Caco-2 (cell line): ENCODE results near the gene RAB5A. TPM values are rescaled to one million over a fixed set of nuclear protein-coding genes. Genes with fewer than 3 reads are reported as not detected.

Source experiments
- BruUV-seq: library from RNA; stranded (reverse); fragments of 400-500 nt; replicated peaks from 2 replicates; lab custom pipeline; 2021; lab: Mats Ljungman, UMichigan
- CTCF ChIA-PET: fragments of 300-600 bp; sonication (Branson Sonifier 250); formaldehyde crosslinking; loops from one replicate; lab custom pipeline; 2022; ENCODE audit warnings: antibody characterized with exemption; lab: Charles Lee
- POLR2A ChIA-PET: fragments of 300-600 bp; sonication (Branson Sonifier 250); formaldehyde crosslinking; loops from one replicate; lab custom pipeline; 2022; ENCODE audit warnings: antibody characterized with exemption; lab: Charles Lee
- DNase-seq, 2 experiments: peaks; one replicate each; pipeline versions ENCODE4 v3.0.0 to v3.0.0-alpha.2; 2020 to 2022
- H3K27me3 ChIP-seq: replicated peaks from 2 replicates; pipeline ENCODE4 v1.6.0; 2011; ENCODE audit warnings: low read length; ENCODE audit not compliant: control insufficient read depth, insufficient read depth
- H3K36me3 ChIP-seq: 2 replicates; pipeline ENCODE4 v1.5.1; 2011; ENCODE audit warnings: low read length; ENCODE audit not compliant: control insufficient read depth, insufficient read depth
- H3K4me1 ChIP-seq: fragments of 250-450 bp; sonication (Bioruptor Pico); 2 replicates; pipeline ENCODE4 v1.5.1; 2020; ENCODE audit warnings: mild to moderate bottlenecking
- H3K4me3 ChIP-seq: 2 replicates; pipeline ENCODE4 v1.5.1; 2011; ENCODE audit warnings: low read depth, mild to moderate bottlenecking, control low read depth, low read length
- H3K9me3 ChIP-seq: fragments of 250-450 bp; sonication (Bioruptor Pico); 2 replicates; pipeline ENCODE4 v1.5.1; 2020; ENCODE audit warnings: mild to moderate bottlenecking, moderate library complexity
- H3K27ac Mint-ChIP-seq: one replicate; pipeline ENCODE4 v1.8.0; 2022; ENCODE audit warnings: mixed read lengths; ENCODE audit not compliant: unreplicated experiment
- H3K27me3 Mint-ChIP-seq: one replicate; pipeline ENCODE4 v1.8.0; 2022; ENCODE audit warnings: mixed read lengths; ENCODE audit not compliant: insufficient read depth, unreplicated experiment
- H3K36me3 Mint-ChIP-seq: one replicate; pipeline ENCODE4 v1.8.0; 2022; ENCODE audit warnings: mild to moderate bottlenecking, mixed read lengths; ENCODE audit not compliant: insufficient read depth, unreplicated experiment
- H3K4me1 Mint-ChIP-seq: one replicate; pipeline ENCODE4 v1.8.0; 2022; ENCODE audit warnings: low read depth, mixed read lengths; ENCODE audit not compliant: unreplicated experiment
- H3K4me3 Mint-ChIP-seq: one replicate; pipeline ENCODE4 v1.8.0; 2022; ENCODE audit warnings: mild to moderate bottlenecking, moderate library complexity, mixed read lengths; ENCODE audit not compliant: unreplicated experiment
- H3K9me3 Mint-ChIP-seq: one replicate; pipeline ENCODE4 v1.8.0; 2022; ENCODE audit warnings: mixed read lengths; ENCODE audit not compliant: unreplicated experiment
- CTCF ChIP-seq, 2 experiments: fragments of 200-600 bp in 1 of 2; IDR thresholded peaks; 1 replicate in 1 of 2; 2 replicates in 1 of 2; pipeline versions ENCODE4 v1.5.1 to v1.8.0; 2011 to 2022; ENCODE audit warnings: antibody characterized with exemption in 1 of 2, control low read depth in 1 of 2, inconsistent platforms in 1 of 2, low read depth in 1 of 2, low read length in 1 of 2, mild to moderate bottlenecking in 1 of 2, moderate library complexity in 1 of 2; ENCODE audit not compliant: insufficient read depth in 1 of 2, severe bottlenecking in 1 of 2, unreplicated experiment in 1 of 2
- intact Hi-C: fragments of 100-400 bp; cut with micrococcal nuclease; formaldehyde crosslinking; loops from one replicate; pipeline ENCODE4 v1.10.0; 2022; ENCODE audit not compliant: unreplicated experiment
- total RNA-seq: library from RNA; stranded (reverse); gene quantifications from 2 replicates; pipeline ENCODE4 v1.2.3, GENCODE V29; 2022

The RAB5A gene
- total RNA-seq, 1 experiment from 2014 or later: 69.5 TPM

- Histone ChIP-seq H3K27me3 (no peaks in the 10 kb centered on the region), H3K4me1 (no peaks in the 10 kb centered on the region), H3K4me3 (no peak overlapping the region), H3K9me3 (no peaks in the 10 kb centered on the region), H3K36me3 (no peaks in the 10 kb centered on the region)
- Mint-ChIP-seq H3K9me3 (no peaks in the 10 kb centered on the region), H3K27me3 (no peaks in the 10 kb centered on the region), H3K36me3 (no peaks in the 10 kb centered on the region), H3K4me1 (no peaks in the 10 kb centered on the region), H3K4me3 (no peak overlapping the region), H3K27ac (no peak overlapping the region)
- intact Hi-C loops: no loop called here
- CTCF ChIA-PET: no interaction called here
- no TSS peak for BruUV-seq
- POLR2A ChIA-PET: no interaction called here
- DNase-seq: no peak
- no peak for TF ChIP-seq CTCF (IDR thresholded peaks at IDR 0.05; ENCODE audit: insufficient read depth in 1 of 2, low read depth in 1 of 2, low read length in 1 of 2, severe bottlenecking in 1 of 2, unreplicated experiment in 1 of 2)
Measured at GRCh38 chr3:19920401-19921080, 26.4 kb upstream of the RAB5A start.

GRCh38 chr3:19931180-19931692 lies 15.7 kb upstream of the RAB5A start:
- TF ChIP-seq CTCF (IDR thresholded peaks at IDR 0.05; ENCODE audit: insufficient read depth in 1 of 2, low read depth in 1 of 2, low read length in 1 of 2, severe bottlenecking in 1 of 2, unreplicated experiment in 1 of 2): no peak
- ChIA-PET POLR2A (no interaction called here), CTCF (no interaction called here)
- H3K9me3 ChIP-seq: no peaks in the 10 kb centered on the region
- DNase-seq: no peak
- no peaks in the 10 kb centered on the region for H3K27me3 Mint-ChIP-seq
- H3K9me3 Mint-ChIP-seq: peaks cover 9% of the 10 kb centered on the region
- no TSS peak for BruUV-seq
- H3K27ac Mint-ChIP-seq: no peak overlapping the region
- no peak overlapping the region for H3K4me3 Mint-ChIP-seq
- intact Hi-C loops: no loop called here
- no peaks in the 10 kb centered on the region for H3K4me1 ChIP-seq
- H3K27me3 ChIP-seq: no peaks in the 10 kb centered on the region
- H3K4me1 Mint-ChIP-seq: peaks cover 16% of the 10 kb centered on the region
- no peak overlapping the region for H3K4me3 ChIP-seq
- no peaks in the 10 kb centered on the region for H3K36me3 Mint-ChIP-seq
- H3K36me3 ChIP-seq: no peaks in the 10 kb centered on the region

DNA sequence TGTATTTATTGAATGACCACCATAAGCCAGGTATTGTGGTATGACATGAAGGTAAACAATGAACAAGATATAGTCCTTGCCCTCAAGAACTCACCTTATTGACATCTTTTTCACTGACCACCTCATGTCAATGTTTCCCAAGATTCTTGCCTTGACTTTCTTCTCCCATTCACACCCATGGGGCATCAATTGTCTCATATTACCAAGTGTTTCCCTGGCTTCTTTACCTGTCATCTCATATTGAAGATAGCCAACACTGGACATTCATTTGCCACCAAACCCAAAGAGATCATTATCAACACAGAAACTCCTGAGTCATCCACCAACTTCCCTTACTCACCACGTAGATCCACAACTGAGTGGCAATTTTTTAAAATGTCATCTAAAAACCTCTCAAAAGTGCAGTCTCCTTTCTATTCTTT lies 15.1 kb upstream of the RAB5A start:
- Mint-ChIP-seq H3K9me3 (peaks cover 9% of the 10 kb centered on the region), H3K27me3 (no peaks in the 10 kb centered on the region), H3K36me3 (no peaks in the 10 kb centered on the region), H3K4me1 (peaks cover 16% of the 10 kb centered on the region), H3K4me3 (no peak overlapping the region), H3K27ac (no peak overlapping the region)
- POLR2A ChIA-PET: no interaction called here
- CTCF ChIA-PET: no interaction called here
- no peak overlapping the region for H3K4me3 ChIP-seq
- TF ChIP-seq CTCF (IDR thresholded peaks at IDR 0.05; ENCODE audit: insufficient read depth in 1 of 2, low read depth in 1 of 2, low read length in 1 of 2, severe bottlenecking in 1 of 2, unreplicated experiment in 1 of 2): no peak
- no peaks in the 10 kb centered on the region for H3K4me1 ChIP-seq
- no TSS peak for BruUV-seq
- intact Hi-C loops: no loop called here
- no peak for DNase-seq
- H3K27me3 ChIP-seq: no peaks in the 10 kb centered on the region
- no peaks in the 10 kb centered on the region for H3K9me3 ChIP-seq
- H3K36me3 ChIP-seq: no peaks in the 10 kb centered on the region
